AG08396 (cell line): Measurements from ENCODE around the gene SRBD1.

ENCODE experiments used
- DNase-seq: peaks from one replicate; pipeline ENCODE4 v3.0.0; 2012; ENCODE audit warnings: low spot score, mixed read lengths

Gene SRBD1

GRCh38 chr2:45373534-45373933 is 237.5 kb downstream of the SRBD1 start:
- DNase-seq = no peak

GRCh38 chr2:45370369-45370768 is 240.7 kb downstream of the SRBD1 start:
- DNase-seq = no peak

GRCh38 chr2:45368792-45369191 is 242.3 kb downstream of the SRBD1 start:
- DNase-seq = no peak

DNA sequence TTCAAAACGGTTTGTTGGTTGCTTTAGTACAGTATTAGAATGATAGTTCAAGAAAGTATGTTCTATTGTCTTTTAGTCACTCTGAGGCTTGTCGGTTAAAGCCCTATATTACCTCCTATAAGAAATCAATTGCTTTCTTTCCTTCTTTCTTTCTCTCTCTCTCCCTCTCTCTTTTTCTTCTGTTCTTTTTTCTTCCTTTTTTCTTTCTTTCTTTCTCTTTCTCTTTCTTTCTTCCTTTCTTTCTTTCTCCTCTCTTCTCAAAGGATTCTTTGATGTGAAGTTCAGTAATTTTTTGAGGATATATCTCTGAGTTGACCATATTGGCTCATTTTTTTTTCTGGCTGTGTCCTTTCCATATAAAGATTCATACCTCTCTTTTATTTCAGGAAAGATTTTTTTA is 249.4 kb downstream of the SRBD1 start:
- no peak for DNase-seq

DNA sequence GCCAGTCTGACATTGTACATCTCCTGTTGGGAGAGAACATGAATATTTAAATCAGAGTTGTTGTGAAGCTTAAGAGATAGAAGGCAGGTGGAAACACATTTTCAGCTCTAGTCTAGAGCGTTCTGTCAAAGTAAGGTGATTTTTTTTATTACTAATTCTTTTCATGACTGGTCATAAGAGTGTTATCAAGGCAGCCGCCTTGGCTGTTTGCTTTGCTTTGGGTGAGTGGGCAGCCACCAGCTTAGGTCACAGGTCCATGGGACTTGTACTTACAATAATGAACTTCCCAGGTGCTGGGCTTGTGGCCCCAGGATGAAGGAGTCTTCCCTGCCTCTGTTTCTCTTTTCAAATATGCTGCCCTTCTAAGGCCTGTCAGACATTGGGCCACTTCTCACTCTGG is 256.3 kb downstream of the SRBD1 start:
- no peak for DNase-seq

DNA sequence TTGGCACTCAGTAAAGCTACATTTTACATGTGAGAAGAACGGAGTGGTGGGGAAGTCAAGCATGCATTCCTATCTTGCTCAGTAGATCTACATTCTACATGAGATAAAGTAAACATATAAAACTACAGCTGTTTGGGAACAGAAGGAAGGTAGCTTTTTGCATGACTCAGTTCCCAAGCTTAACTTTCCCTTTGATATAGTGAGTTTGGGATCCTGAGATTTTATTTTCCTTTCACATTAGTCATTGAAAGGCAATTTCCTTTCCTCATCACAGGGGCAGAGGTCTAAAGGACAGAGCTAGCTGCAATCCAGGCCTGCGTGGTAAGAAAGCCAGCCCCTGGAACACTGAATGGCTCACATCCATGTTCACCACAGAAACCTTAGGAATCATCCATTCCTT is 257.2 kb downstream of the SRBD1 start:
- peak; percentile 80 for DNase-seq

- DNase-seq = no peak
These were observed 258.6 kb downstream of the SRBD1 start for GRCh38 chr2:45352506-45352905.

GRCh38 chr2:45345331-45346234 is 265.5 kb downstream of the SRBD1 start:
- no peak for DNase-seq

GRCh38 chr2:45344502-45344901 is 266.6 kb downstream of the SRBD1 start:
- DNase-seq = no peak

DNA sequence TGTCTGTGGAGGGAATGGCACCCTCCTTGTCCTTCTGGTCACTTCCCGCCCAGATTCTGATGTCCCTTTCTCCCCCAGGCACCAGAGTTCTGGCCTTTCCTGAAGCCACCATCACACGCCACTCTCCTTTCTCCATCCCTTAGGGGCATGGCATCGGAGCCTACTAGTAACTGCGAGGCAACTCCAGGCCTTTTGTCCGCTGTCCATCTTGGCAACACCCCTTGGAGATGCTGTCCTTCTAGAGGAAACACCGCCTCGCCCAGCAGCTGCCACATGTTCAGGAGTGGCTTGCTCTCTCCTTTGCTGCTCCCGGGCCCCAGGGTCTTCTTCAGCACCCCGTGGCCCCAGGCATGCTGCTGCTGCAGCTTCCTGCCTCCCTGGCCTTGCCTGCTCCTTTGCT is 267.0 kb downstream of the SRBD1 start:
- DNase-seq = no peak

DNA sequence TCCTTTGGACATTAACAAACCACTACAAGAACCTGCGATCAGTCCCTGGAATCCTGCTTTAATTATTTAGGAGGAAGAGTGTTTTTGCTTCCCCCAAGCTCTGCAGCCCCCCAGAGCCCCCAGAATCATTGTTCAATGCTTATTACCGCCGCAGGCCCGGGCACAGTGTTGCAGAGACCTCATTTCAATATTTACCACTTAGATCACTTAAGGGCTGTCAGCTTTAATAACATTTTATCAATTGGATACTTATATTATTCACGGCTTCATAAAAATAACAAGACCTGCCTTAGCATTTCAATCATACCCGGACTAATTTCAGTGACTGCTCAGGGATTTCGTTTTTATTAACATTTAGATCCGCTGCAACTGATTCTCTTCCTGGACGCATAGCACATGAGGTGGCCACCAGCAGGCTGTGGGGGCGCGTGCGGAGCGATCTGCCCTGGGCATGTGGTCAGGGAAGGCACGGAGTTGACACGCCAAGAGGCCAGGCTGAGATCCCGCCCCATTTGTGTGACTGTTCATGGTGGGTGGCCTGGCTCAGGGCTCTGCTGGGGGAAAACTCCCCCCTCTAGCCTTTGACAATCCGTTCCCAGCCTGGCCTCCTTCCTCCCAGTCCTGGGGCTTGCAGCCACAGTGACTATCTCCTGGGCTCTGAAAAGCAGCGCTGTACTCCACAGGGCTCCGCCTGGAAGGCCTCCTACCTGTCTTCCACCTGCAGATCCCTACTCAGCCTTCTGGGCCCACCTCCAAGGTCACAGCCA is 267.6 kb downstream of the SRBD1 start:
- DNase-seq = no peak

DNA sequence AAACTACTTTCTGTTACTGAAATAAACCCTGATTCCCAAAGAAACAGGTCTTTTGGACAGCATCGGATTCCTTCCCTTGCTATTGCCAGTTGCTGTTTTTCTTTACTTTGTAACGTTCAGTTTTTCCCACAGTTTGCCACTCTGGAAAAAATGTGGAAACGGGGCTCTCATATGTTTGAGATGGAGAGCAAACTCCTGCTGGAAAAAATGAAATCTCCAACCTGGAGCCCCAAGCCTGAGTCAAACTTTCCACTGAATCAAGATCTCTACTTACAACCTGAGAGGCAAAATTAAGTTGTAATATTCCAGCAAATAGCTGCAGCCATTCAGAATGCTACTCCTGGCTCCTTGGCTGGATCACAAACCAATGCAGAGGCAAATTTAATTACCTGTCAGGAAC is 270.7 kb downstream of the SRBD1 start:
- DNase-seq = no peak

DNA sequence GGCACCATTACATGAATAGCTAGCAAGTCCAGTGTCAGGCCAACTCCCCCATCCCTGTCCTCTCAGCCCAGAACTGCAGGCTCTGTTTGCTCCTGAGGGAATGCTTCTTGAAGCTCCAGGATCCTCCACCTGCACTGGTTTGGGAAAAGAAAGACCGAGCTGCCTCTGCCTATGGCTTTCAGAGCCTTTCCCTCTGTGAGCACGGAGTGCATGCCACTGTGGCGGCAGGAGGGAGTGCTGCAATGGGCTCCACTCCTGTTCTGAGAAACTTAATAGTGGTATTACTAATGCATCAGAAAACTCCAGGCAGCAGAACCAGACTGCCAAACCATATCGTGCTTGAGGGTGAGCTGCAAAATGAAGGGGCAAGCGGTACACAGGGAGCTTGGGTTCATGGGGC is 271.8 kb downstream of the SRBD1 start:
- no peak for DNase-seq
